Measurements from ENCODE around the gene ITPRID2.

Gene ITPRID2

GRCh38 chr2:181858600-181858999, 32.9 kb upstream of the ITPRID2 start:
- H3K36me3 ChIP-seq (ENCODE audit: insufficient read depth, low read depth, low read length): no peaks in the 10 kb centered on the region
- no peak overlapping the region for H3K27ac ChIP-seq (ENCODE audit: low read length)
- peaks cover 3% of the 10 kb centered on the region; the same call in 1 of the 2 replicates for H3K4me1 ChIP-seq (ENCODE audit: insufficient read depth, low read length)
- no peaks in the 10 kb centered on the region for H3K27me3 ChIP-seq (ENCODE audit: insufficient read depth, low read length)
- no peak overlapping the region for H3K4me3 ChIP-seq (ENCODE audit: low read length)
- no peaks in the 10 kb centered on the region for H3K9me3 ChIP-seq (ENCODE audit: insufficient read depth, low read depth, low read length)
- H3K9ac ChIP-seq (ENCODE audit: low read depth, low read length): no peak overlapping the region

- Histone ChIP-seq H3K27me3 (ENCODE audit: insufficient read depth, low read length) (no peaks in the 10 kb centered on the region), H3K4me3 (ENCODE audit: low read length) (no peak overlapping the region), H3K9me3 (ENCODE audit: insufficient read depth, low read depth, low read length) (no peaks in the 10 kb centered on the region), H3K9ac (ENCODE audit: low read depth, low read length) (no peak overlapping the region), H3K36me3 (ENCODE audit: insufficient read depth, low read depth, low read length) (no peaks in the 10 kb centered on the region), H3K27ac (ENCODE audit: low read length) (no peak overlapping the region), H3K4me1 (ENCODE audit: insufficient read depth, low read length) (peaks cover 3% of the 10 kb centered on the region; the same call in 1 of the 2 replicates)
These were observed 32.4 kb upstream of the ITPRID2 start for GRCh38 chr2:181859123-181859522.

GRCh38 chr2:181859803-181860202, 31.7 kb upstream of the ITPRID2 start:
- no peak overlapping the region for H3K9ac ChIP-seq (ENCODE audit: low read depth, low read length)
- no peak overlapping the region for H3K27ac ChIP-seq (ENCODE audit: low read length)
- H3K27me3 ChIP-seq (ENCODE audit: insufficient read depth, low read length): no peaks in the 10 kb centered on the region
- H3K4me1 ChIP-seq (ENCODE audit: insufficient read depth, low read length): no peaks in the 10 kb centered on the region
- H3K36me3 ChIP-seq (ENCODE audit: insufficient read depth, low read depth, low read length): no peaks in the 10 kb centered on the region
- H3K4me3 ChIP-seq (ENCODE audit: low read length): no peak overlapping the region
- no peaks in the 10 kb centered on the region for H3K9me3 ChIP-seq (ENCODE audit: insufficient read depth, low read depth, low read length)

- no peak overlapping the region for H3K4me3 ChIP-seq (ENCODE audit: low read length)
- H3K4me1 ChIP-seq (ENCODE audit: insufficient read depth, low read length): no peaks in the 10 kb centered on the region
- no peak overlapping the region for H3K9ac ChIP-seq (ENCODE audit: low read depth, low read length)
- no peak overlapping the region for H3K27ac ChIP-seq (ENCODE audit: low read length)
- H3K9me3 ChIP-seq (ENCODE audit: insufficient read depth, low read depth, low read length): no peaks in the 10 kb centered on the region
- no peaks in the 10 kb centered on the region for H3K36me3 ChIP-seq (ENCODE audit: insufficient read depth, low read depth, low read length)
- no peaks in the 10 kb centered on the region for H3K27me3 ChIP-seq (ENCODE audit: insufficient read depth, low read length)
These were observed 30.2 kb upstream of the ITPRID2 start for GRCh38 chr2:181861379-181861778.

GRCh38 chr2:181862583-181863281, 28.8 kb upstream of the ITPRID2 start:
- H3K9me3 ChIP-seq (ENCODE audit: insufficient read depth, low read depth, low read length): no peaks in the 10 kb centered on the region
- no peaks in the 10 kb centered on the region for H3K4me1 ChIP-seq (ENCODE audit: insufficient read depth, low read length)
- H3K27ac ChIP-seq (ENCODE audit: low read length): no peak overlapping the region
- no peak overlapping the region for H3K9ac ChIP-seq (ENCODE audit: low read depth, low read length)
- no peaks in the 10 kb centered on the region for H3K27me3 ChIP-seq (ENCODE audit: insufficient read depth, low read length)
- H3K36me3 ChIP-seq (ENCODE audit: insufficient read depth, low read depth, low read length): no peaks in the 10 kb centered on the region
- no peak overlapping the region for H3K4me3 ChIP-seq (ENCODE audit: low read length)

- no peaks in the 10 kb centered on the region for H3K9me3 ChIP-seq (ENCODE audit: insufficient read depth, low read depth, low read length)
- no peak overlapping the region for H3K27ac ChIP-seq (ENCODE audit: low read length)
- H3K9ac ChIP-seq (ENCODE audit: low read depth, low read length): no peak overlapping the region
- no peaks in the 10 kb centered on the region for H3K36me3 ChIP-seq (ENCODE audit: insufficient read depth, low read depth, low read length)
- H3K4me3 ChIP-seq (ENCODE audit: low read length): no peak overlapping the region
- no peaks in the 10 kb centered on the region for H3K4me1 ChIP-seq (ENCODE audit: insufficient read depth, low read length)
- H3K27me3 ChIP-seq (ENCODE audit: insufficient read depth, low read length): no peaks in the 10 kb centered on the region
These were observed 19.4 kb upstream of the ITPRID2 start for GRCh38 chr2:181872178-181872577.

- Histone ChIP-seq H3K4me3 (ENCODE audit: low read length) (no peak overlapping the region), H3K4me1 (ENCODE audit: insufficient read depth, low read length) (no peaks in the 10 kb centered on the region), H3K9ac (ENCODE audit: low read depth, low read length) (no peak overlapping the region), H3K9me3 (ENCODE audit: insufficient read depth, low read depth, low read length) (no peaks in the 10 kb centered on the region), H3K27ac (ENCODE audit: low read length) (no peak overlapping the region), H3K36me3 (ENCODE audit: insufficient read depth, low read depth, low read length) (no peaks in the 10 kb centered on the region), H3K27me3 (ENCODE audit: insufficient read depth, low read length) (no peaks in the 10 kb centered on the region)
These were observed 14.9 kb upstream of the ITPRID2 start for GRCh38 chr2:181876614-181877063.

GRCh38 chr2:181877181-181877664, 14.3 kb upstream of the ITPRID2 start:
- H3K4me1 ChIP-seq (ENCODE audit: insufficient read depth, low read length): no peaks in the 10 kb centered on the region
- no peaks in the 10 kb centered on the region for H3K9me3 ChIP-seq (ENCODE audit: insufficient read depth, low read depth, low read length)
- no peaks in the 10 kb centered on the region for H3K27me3 ChIP-seq (ENCODE audit: insufficient read depth, low read length)
- no peak overlapping the region for H3K9ac ChIP-seq (ENCODE audit: low read depth, low read length)
- no peaks in the 10 kb centered on the region for H3K36me3 ChIP-seq (ENCODE audit: insufficient read depth, low read depth, low read length)
- no peak overlapping the region for H3K27ac ChIP-seq (ENCODE audit: low read length)
- no peak overlapping the region for H3K4me3 ChIP-seq (ENCODE audit: low read length)

- Histone ChIP-seq H3K36me3 (ENCODE audit: insufficient read depth, low read depth, low read length) (no peaks in the 10 kb centered on the region), H3K27me3 (ENCODE audit: insufficient read depth, low read length) (no peaks in the 10 kb centered on the region), H3K9me3 (ENCODE audit: insufficient read depth, low read depth, low read length) (no peaks in the 10 kb centered on the region), H3K27ac (ENCODE audit: low read length) (no peak overlapping the region), H3K4me3 (ENCODE audit: low read length) (no peak overlapping the region), H3K9ac (ENCODE audit: low read depth, low read length) (no peak overlapping the region), H3K4me1 (ENCODE audit: insufficient read depth, low read length) (no peaks in the 10 kb centered on the region)
These were observed 13.1 kb upstream of the ITPRID2 start for GRCh38 chr2:181878448-181878847.

- no peak overlapping the region for H3K27ac ChIP-seq (ENCODE audit: low read length)
- H3K4me1 ChIP-seq (ENCODE audit: insufficient read depth, low read length): no peaks in the 10 kb centered on the region
- no peak overlapping the region for H3K4me3 ChIP-seq (ENCODE audit: low read length)
- no peaks in the 10 kb centered on the region for H3K36me3 ChIP-seq (ENCODE audit: insufficient read depth, low read depth, low read length)
- H3K9me3 ChIP-seq (ENCODE audit: insufficient read depth, low read depth, low read length): no peaks in the 10 kb centered on the region
- H3K9ac ChIP-seq (ENCODE audit: low read depth, low read length): no peak overlapping the region
- H3K27me3 ChIP-seq (ENCODE audit: insufficient read depth, low read length): no peaks in the 10 kb centered on the region
These were observed 12.2 kb upstream of the ITPRID2 start for GRCh38 chr2:181879295-181879694.

- Histone ChIP-seq H3K27ac (ENCODE audit: low read length) (no peak overlapping the region), H3K4me1 (ENCODE audit: insufficient read depth, low read length) (no peaks in the 10 kb centered on the region), H3K27me3 (ENCODE audit: insufficient read depth, low read length) (no peaks in the 10 kb centered on the region), H3K36me3 (ENCODE audit: insufficient read depth, low read depth, low read length) (no peaks in the 10 kb centered on the region), H3K4me3 (ENCODE audit: low read length) (no peak overlapping the region), H3K9ac (ENCODE audit: low read depth, low read length) (no peak overlapping the region), H3K9me3 (ENCODE audit: insufficient read depth, low read depth, low read length) (no peaks in the 10 kb centered on the region)
These were observed 9.1 kb upstream of the ITPRID2 start for GRCh38 chr2:181882246-181883020.

GRCh38 chr2:181884601-181885000, 6.9 kb upstream of the ITPRID2 start:
- H3K36me3 ChIP-seq (ENCODE audit: insufficient read depth, low read depth, low read length): no peaks in the 10 kb centered on the region
- no peaks in the 10 kb centered on the region for H3K27me3 ChIP-seq (ENCODE audit: insufficient read depth, low read length)
- no peak overlapping the region for H3K27ac ChIP-seq (ENCODE audit: low read length)
- no peak overlapping the region for H3K9ac ChIP-seq (ENCODE audit: low read depth, low read length)
- H3K4me1 ChIP-seq (ENCODE audit: insufficient read depth, low read length): no peaks in the 10 kb centered on the region
- no peak overlapping the region for H3K4me3 ChIP-seq (ENCODE audit: low read length)
- no peaks in the 10 kb centered on the region for H3K9me3 ChIP-seq (ENCODE audit: insufficient read depth, low read depth, low read length)

All from iPS-20b (cell line).